HK-2 (cell line): ENCODE results near the gene HOXA10.

Experiments
- DNase-seq: peaks from one replicate; pipeline ENCODE4 v3.0.0-alpha.2; 2018; ENCODE audit not compliant: unreplicated experiment

The HOXA10 gene

DNA sequence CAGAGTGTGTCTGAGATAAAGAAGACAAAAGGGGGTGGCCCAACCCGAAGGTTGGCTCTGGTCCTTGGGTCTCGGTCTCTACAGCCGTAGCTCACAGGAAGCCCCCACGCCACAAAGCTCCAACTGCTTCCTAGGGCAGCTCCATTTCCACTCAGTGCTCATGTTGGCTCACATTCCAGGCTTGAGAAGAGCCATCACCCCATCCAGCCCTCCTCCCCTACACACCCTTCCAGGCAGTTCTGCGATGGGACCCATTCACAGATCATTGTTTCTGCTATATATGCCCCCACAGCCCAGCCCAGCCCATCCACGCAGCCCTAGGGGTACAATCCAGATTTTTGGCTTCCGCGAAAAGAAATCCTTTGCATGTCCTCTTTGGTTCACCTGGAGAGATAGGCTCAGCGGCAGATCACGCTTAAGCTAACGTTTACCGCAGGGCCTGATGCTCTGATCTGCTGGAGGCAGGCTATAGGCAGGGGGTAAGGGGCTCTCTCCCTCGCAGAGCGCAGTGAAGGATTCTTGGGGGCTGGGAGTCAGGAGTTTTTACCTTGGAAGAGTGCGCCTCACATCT lies 17.1 kb upstream of the HOXA10 start:
- DNase-seq = no peak

GRCh38 chr7:27189997-27190748 lies 16.1 kb upstream of the HOXA10 start:
- no peak for DNase-seq

DNA sequence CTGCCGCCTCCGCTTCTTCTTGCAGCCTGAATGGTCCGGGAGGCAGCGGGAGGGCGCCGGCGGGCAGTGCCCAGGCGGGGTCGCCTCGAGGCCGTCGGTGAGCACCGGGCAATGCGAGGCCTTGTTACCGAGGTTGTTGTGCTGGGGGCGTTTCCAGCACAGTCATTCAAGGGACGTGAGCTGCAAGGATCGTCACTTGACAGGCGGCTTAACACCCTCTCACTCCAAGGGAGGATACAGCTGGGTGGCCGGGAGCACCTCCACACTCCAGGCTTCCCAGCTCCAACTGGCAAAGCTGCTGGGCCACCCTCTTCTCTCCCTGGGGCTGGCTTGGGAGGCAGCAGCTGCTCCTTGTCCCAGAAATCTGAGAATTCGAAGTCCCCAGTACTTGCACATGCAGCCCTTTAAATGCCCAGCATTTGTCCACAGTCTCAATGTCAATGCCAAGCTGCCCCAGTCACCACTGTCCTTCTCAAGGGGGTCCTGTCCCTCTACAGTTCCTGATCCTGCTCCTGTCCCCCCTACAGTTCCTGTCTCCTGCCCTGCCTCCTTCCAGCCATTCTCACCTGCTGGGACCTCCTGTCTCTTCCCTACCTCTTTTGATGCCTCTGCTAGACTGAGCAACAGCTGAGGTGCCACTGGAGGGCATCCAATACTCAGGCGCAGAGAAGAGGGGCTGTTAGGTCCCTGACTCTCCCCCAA lies 15.3 kb upstream of the HOXA10 start:
- DNase-seq = no peak

- DNase-seq = no peak
Observed at GRCh38 chr7:27188386-27189294, 14.5 kb upstream of the HOXA10 start.

DNA sequence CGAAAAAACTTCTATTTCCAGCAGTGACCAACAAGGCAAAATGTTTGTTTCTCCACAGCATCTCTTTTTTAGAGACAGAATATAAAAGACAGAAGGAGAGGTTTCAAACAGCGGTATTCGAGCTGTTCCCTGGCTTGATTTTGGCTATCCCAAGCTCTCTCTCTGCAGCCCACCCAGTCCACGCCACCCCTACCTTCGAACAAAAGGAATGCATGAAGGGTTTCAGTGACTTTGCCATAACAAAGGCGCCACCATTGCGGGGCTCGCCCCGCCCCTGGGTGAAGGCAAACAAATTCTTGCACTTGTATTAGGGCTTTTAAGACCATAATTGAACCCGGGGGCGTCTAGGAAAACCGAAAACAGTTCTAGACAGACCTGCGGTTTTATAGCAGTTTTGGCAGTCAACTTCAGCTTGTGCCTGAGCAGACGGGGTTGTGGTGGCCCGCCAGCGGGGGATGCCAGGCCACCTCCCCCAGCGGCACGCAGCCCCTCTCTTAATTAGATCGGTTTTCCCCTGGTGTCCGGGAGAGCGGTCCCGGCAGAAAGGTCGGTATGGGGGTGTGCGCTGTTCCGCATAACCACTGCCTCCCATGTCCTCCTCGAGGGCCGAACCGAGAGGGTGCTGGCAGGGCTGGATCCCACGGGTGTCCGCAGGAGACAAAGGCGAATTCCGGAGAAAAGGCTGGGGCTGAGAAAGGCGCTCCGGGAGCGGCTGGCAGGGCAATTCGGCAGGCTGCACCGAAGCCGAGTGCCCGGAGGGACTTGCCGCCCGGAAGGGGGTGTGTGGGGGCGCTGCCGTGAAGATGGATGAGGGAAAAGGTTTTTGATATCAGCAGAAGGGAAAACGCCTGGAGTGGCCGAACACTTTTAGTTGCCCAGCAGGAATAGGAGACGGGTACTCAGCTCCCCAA lies 13.6 kb upstream of the HOXA10 start:
- no peak for DNase-seq

GRCh38 chr7:27186668-27187474 lies 12.8 kb upstream of the HOXA10 start:
- DNase-seq = no peak

- no peak for DNase-seq
Observed at GRCh38 chr7:27185854-27186667, 11.9 kb upstream of the HOXA10 start.

DNA sequence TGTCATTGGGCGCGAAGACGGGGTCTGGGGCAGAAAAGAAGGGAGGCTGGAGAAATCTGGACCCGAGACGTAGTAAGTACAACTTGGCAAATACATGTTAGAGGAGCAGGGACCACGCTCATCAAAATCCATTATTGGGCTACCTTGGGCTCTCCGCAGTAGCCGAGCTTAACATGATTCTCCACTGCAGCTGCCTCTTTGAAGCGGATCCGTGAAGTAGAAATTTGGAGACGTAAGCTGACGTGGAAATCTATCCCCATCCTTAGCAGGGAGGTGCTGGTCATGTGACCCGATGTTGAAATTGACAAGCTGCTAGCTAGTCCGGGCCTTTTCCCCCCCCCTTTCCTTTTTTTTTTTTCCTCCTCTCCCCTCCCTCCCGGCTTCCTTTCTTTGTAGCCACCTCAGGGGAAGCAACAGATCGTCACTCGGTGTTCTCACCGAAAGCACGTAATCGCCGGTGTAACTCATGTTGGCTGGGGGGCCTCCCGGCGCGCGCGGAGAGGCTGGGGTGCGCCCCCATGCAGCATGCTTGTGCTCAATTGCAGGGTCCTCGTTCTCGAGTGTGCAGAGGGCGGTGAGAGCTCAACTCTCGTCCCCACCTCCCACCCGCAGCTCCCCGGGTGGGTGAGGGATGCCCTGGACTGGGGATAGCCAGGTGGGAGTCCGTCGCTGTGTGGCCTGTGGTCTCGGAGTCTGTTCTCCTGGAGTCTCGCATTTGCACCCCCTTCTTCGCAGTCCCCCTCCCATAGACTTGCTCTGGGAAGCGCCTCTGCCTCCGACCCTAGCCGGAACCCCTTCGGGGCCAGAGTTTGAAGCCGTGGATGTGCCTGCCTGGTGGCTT lies 11.1 kb upstream of the HOXA10 start, which contains the start of gene HOXA11:
Gene HOXA11, minus strand, starts transcription at position 220 of the 841 bp plus-strand sequence. Its CDS starts 88 bp downstream, at position 132.
- no peak for DNase-seq

- DNase-seq = no peak
Observed at GRCh38 chr7:27184337-27185012, 10.4 kb upstream of the HOXA10 start.

DNA sequence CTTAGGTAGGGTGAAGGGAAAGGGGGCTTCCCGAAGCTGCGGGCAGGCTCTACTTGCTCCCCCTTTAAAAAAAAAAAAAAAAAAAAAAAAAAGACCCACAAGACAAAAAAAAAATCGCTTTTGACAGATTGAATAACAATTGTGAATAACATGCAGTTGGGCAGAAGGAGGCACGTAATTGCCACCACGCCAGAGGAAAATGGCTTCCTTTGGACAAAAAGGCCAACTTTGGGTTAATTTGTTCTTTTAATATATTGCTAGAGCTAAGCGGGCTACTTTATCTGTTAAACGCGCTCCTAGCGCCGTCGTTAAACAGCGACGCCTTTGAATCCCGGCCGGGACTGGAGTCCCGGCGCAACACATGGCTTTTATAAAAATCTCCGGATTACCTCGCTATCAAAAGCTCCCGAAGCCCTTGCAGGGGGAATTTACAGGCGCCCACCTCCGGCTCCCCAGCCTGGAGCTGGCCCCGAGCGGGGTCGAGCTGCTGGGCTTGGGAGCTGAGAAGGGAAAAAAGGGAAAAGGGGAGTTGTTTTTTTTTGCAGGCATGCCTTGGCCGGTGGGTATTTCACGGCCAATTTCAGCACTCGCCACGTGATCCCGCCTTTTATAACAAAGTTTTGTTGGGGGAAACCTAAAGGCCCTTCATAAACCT lies 9.7 kb upstream of the HOXA10 start:
- no peak for DNase-seq

- DNase-seq = no peak
Observed at GRCh38 chr7:27182861-27183681, 9.0 kb upstream of the HOXA10 start.

- no peak for DNase-seq
Observed at GRCh38 chr7:27182285-27182841, 8.2 kb upstream of the HOXA10 start.

DNA sequence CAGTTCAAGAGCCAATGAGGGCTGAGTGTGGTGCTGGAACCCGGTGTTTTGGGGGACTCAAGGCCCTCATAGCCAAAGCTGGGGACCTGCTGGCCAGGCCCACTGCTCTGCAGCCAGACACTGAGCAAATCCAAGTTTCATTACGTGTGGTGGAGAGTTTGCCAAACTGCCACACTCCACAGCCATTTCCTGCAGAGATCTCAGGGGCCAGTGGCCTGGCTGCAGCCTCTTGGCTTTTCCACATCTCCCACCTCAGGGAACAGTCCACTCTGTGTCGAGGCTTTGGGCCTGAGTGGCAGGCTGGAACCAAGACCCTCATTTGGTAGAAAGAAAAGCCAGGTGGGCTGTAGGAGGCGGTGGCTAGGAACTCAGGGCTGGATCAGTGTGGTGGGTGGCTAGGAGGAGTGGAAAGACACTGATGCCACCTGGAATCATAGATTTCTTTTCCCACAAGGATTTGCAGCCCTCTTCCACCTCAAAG lies 7.7 kb upstream of the HOXA10 start:
- no peak for DNase-seq

DNA sequence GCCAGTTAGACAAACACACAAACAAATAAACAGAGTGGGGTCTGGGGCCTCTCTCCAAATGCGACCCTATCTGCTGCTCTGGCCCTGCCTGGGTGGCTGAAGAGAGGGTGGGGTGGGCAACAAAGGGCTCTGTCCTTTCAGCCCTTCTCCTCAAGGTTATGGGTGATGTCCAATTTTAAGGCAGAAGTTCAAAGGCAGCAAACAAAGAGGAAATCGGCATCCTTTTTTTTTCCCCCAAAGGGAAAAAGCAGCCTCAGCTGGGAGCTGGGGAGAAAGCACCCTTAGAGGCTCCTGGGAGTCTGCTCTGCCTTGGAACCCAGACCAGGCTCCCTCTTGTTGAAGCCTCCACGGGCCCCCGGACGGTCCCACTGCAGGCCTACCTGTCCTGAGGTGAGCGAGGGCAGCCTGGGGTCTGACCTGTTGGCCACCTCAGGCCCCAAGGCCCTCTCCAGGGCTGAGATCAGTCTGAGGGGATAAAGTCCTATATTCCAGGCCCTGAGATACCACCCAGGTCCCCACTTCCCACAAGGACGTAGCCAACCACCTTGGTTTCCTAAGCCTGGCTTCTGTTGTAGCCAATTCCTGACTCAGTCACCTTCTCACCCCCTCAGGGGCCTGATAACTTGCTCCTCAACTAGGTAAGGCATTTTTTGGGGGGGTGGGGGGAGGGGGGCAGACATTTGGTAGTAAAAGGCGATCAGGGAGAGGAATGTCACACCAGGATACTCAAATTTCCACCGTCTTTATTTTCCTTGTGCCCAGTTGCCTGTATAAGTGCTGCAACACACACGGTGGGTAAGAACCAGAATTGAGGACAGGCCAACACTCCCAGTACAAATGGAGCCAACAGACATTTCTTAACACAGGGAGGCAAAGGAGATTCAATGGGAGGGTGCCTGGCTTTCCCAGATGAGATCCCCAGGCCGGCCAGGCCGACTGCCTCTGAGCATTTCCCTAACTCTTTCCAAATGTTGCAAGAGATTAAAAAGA lies 6.6 kb upstream of the HOXA10 start:
- DNase-seq = no peak
